Left ventricle myocardium superior (tissue), 1 donor: ENCODE measurements around the gene GPBP1. TPM values are rescaled to one million over a fixed set of nuclear protein-coding genes. Genes with fewer than 3 reads are reported as not detected.
"Not testable (repeated sequence)": the region's sequence is repeated elsewhere in the genome, so short reads cannot be mapped to it uniquely, and the experiment has no call there.

ENCODE experiments used
- ATAC-seq: fragments of 200-7000 bp; cut with Tn5 transposase; one replicate; pipeline ENCODE4 v1.9.1; 2020; ENCODE audit warnings: mild to moderate bottlenecking, moderate library complexity
- DNase-seq: peaks from one replicate; pipeline ENCODE4 v3.0.0-alpha.2; 2020
- intact Hi-C: fragments of 100-400 bp; cut with micrococcal nuclease; formaldehyde crosslinking; loops from one replicate; pipeline ENCODE4 v1.11.0; 2022
- long read RNA-seq: library from polyadenylated mRNA; unstranded; transcript quantifications from one replicate; pipeline ENCODE4 v2.0.0, GENCODE V29; 2021
- total RNA-seq: library from RNA; stranded (reverse); fragmentation: NEBNext Ultra II Directional; extraction: Animal tissue kit (Norgen Biotek cat#: 25700); gene quantifications from one replicate; pipeline ENCODE4 v1.2.1, GENCODE V29; 2021
- donor health status: DM: no; HTN: yes; CAD: no; lungs with severe emphysema.

The GPBP1 gene
- total RNA-seq = 60.2 TPM
- long read RNA-seq, full-length matches to known transcripts = 33 of 83 reads
- long read RNA-seq, partial matches to known transcripts = 11 of 83 reads
- long read RNA-seq, other reads (novel, unspliced or antisense) = 39 of 83 reads

DNA sequence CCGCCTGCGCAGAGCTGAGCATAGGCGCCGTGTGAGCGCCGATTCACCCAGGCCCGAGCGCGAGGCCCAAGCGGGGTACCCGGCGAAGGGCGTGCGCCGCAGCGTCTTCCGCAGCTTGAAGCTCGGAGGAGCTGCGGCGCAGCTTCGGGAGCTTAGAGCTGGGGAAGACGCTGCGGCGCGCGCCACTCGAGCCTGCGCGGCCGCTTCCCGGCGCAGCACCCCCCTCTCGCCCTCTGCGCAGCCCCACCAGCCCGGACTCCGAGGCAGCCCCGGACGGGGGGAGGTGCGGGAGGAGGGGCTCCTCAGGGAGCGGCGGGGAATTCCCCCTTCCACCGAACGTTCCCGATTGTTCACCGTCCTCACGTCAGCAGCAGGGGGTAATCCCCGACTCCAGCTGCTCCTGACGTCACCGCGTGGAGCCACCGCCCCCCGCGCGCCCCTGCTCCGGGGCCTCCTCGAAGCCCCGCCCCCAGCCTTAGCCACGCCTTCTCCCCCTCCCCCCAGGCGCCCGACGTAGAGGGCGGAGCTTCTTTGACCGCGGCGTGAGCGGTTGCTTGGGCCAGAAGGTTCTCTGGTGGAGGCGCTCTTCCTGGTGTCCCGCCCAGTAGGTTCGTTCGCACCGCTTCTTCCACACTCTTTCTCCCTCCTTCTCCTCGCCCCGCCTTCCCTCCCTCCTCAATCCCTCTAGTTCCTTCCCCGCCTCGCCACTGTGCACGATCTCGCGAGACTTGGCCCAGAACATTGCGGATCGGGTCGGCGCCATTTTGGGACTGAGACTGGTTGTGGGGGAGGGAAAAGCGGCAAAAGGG, at the start of gene GPBP1:
Gene GPBP1 (plus strand): TSS at position 741 of the 809 bp plus-strand sequence. CDS start 40,072 bp downstream, outside the sequence.
- intact Hi-C loops = loop anchor here (10.0 kb wide), 1 partner anchor 51 kb away; no protein-coding TSS in a partner anchor
- DNase-seq = peak; percentile 98
- peak; percentile 93 for ATAC-seq

- DNase-seq = no peak
- intact Hi-C loops = no loop called here
- ATAC-seq = no peak
Measured at GRCh38 chr5:57128325-57128724, 45.5 kb upstream of the GPBP1 start.

- ATAC-seq (no peak), DNase-seq (no peak)
- intact Hi-C loops = loop anchor here (10.0 kb wide), 1 partner anchor 91 kb away; no protein-coding TSS in a partner anchor
Measured at GRCh38 chr5:57133574-57133973, 40.3 kb upstream of the GPBP1 start.

GRCh38 chr5:57137401-57137800, 36.5 kb upstream of the GPBP1 start:
- DNase-seq (no peak), ATAC-seq (no peak)
- intact Hi-C loops = loop anchor here (10.0 kb wide), 1 partner anchor 87 kb away; no protein-coding TSS in a partner anchor

DNA sequence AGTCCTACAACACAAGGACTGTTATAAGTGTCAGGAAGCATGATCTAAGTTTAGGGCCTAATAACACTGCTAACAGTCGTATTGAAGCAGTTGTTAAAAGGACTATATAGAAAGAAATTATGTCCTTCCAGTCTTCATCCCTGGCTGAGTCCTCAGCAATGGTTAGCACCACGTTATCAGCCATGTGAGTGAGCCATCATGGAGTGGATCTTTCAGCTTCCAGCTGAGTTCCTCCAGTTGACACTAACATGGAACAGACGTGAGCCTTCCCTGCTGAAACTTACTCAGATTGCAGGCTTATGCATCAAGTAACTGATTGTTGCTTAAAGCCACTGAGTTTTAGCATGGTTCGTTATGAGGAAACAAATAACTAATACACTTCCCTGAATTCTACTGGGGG, 21.5 kb upstream of the GPBP1 start:
- ATAC-seq (no peak), DNase-seq (no peak)
- intact Hi-C loops = no loop called here

DNA sequence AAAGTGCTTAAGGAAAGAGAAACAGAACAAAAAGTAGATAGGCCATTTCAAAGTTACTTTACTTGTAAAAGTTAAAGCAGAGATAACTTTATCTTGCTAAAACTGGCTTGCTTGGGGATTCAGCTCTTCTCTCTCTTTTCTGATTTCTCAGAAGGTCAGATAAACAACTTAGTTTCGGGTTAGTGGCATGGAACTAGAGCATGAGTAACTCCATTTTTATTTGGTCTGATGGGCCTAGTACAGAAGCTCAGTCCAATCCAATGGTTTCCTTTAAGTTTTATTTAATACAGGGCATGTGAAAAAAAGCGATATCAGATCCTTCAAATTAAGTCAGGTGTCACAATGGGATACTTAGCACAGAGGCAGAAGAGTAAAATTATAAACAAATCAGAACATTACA, 18.8 kb upstream of the GPBP1 start:
- DNase-seq (no peak), ATAC-seq (no peak)
- intact Hi-C loops = no loop called here

DNA sequence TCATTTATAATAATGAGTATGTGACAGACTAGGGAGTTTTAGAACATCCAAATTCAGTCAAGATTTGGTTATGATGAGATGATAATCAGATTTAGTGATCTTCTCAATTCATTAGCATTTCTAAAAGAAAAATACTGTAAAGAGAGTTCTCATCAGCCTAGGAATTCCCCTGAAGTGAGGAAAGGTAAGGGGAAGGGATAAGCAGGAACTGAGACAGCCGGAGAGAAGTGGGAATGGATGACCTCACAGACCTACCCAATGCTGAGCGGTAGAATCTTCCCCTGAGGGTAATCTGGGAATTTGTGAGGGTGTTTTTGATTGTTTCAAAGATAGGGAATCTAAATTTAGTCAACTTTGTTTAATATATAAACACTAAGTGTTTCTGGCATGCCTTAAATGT, 16.7 kb upstream of the GPBP1 start:
- ATAC-seq = no peak
- DNase-seq = no peak
- intact Hi-C loops = no loop called here

DNA sequence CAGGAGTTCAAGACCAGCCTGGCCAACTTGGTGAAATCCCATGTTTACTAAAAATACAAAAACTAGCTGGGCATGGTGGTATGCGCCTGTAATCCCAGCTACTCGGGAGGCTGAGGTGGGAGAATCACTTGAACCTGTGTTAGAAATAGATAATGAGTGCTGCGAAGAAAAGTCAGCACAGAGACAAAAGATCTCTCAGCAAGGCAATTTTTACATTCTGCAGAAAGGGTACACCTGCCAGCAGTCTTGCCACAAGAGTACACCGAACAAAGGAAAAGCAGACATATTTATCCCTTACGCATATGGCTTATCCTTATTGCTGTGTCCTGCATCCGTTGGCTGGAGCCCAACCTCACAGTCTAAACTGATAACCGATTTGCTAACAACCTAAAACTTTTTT, 16.2 kb upstream of the GPBP1 start:
- intact Hi-C loops = no loop called here
- no peak for ATAC-seq
- no peak for DNase-seq

DNA sequence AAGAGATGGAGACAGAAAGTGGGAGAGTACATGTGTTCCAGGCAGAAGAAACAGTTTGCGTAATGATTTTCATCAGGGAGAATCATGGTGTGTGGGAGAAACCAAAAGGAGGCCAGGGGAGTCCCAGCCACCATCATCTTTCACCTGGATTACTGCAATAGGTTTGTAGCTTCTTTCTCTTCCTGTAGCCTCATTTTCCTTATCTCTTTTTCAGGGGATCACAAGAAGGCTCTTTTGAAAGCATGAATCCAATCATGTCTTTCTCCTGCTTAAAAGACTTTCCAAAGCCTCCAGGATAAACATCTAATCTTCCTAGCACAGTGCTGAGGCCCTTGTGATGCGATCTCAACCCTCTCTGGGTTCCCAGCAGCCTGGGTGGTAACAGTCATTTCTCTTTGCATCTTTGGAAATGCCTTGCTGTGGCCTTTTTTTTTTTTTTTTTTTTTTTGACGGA, 10.3 kb upstream of the GPBP1 start:
- intact Hi-C loops = no loop called here
- ATAC-seq = no peak
- no peak for DNase-seq

GRCh38 chr5:57164124-57164523, 9.7 kb upstream of the GPBP1 start:
- intact Hi-C loops = no loop called here
- no peak for DNase-seq
- ATAC-seq = no peak

- DNase-seq, intact Hi-C loops, ATAC-seq: not testable (repeated sequence)
Measured at GRCh38 chr5:57165171-57165570, 8.7 kb upstream of the GPBP1 start.

DNA sequence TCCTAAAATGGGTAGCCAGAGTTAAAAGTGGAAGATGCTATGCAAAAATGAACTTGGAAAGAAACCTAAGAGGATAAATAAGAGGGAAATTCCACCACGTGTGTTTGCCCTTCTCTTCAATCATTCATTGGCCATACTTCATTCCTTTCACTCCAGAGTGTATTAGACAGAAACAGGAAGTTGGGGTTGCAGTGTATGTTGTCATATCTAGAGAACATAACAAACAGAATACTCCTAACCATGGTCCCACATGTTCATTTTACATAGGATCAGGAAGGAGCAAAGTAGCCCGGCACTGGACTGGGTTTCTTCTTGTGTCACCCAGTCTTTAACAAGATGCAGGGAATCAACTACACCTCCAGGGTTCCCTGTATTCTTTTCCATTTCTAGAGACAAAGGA, 7.6 kb upstream of the GPBP1 start:
- no peak for DNase-seq
- no peak for ATAC-seq
- intact Hi-C loops = no loop called here

- intact Hi-C loops = no loop called here
- ATAC-seq = no peak
- no peak for DNase-seq
Measured at GRCh38 chr5:57167201-57167600, 6.7 kb upstream of the GPBP1 start.

DNA sequence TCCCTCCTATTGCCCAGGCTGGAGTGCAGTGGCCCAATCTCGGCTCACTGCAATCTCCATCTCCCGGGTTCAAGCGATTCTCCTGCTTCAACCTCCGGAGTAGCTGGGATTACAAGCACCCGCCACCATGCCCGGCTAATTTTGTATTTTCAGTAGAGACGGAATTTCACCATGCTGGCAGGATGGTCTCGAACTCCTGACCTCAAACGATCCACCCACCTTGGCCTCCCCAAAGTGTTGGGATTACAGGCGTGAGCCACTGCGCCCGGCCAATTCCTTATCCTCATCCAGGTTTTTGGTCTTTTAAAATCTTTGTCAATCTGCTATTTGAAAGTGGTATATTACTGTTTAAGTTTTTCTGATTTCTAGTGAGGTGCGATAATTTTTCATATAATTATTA, 3.7 kb upstream of the GPBP1 start:
- intact Hi-C loops = loop anchor here (10.0 kb wide), 1 partner anchor 55 kb away; no protein-coding TSS in a partner anchor
- ATAC-seq, DNase-seq: not testable (repeated sequence)

GRCh38 chr5:57171816-57172465, 1.9 kb upstream of the GPBP1 start:
- DNase-seq = no peak
- intact Hi-C loops = loop anchor here (10.0 kb wide), 1 partner anchor 53 kb away; no protein-coding TSS in a partner anchor
- ATAC-seq = no peak

DNA sequence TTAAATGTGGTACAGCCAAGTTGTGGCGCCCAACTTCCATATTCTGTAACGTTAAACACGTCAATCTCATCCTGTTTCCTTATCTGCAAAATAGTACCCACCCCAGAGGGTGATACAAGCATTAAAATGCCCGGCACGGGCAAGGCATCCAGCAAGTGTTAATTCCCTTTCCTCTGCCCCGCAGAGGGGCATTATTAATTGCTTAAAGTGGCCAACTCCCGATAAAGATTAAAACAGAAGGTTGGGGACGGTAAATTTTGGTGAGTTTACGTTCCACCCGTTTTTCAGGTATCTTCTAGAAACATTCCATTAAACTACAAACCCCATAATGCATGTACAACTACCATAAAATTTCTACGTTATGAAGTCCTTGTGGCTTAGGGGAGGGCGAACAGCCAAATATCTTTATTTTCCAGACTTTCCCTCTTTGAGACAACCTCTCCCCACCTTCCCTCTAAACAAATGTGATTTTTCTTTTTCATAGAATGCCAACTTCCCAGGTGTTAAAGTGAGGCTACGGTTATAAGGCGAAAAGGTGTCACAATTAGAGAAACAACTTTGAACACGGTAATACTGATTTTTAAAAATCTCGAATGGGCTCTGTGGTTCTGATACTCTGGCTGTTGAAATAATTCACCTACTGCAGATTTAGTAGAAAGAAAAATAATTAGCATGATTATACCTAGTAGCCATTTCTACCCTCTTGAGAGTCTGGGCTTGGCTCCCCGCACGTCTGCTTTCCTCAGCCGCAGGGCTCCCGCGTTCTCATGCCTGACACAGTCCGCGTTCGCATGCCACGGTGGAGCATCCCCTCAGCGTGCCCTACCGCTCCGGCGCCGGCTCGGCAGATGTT, 1.2 kb upstream of the GPBP1 start:
- ATAC-seq = no peak
- no peak for DNase-seq
- intact Hi-C loops = loop anchor here (10.0 kb wide), 1 partner anchor 52 kb away; no protein-coding TSS in a partner anchor

GRCh38 chr5:57174128-57174889, 450 bp downstream of the GPBP1 start:
- ATAC-seq (peak; percentile 9), DNase-seq (no peak)
- intact Hi-C loops = loop anchor here (10.0 kb wide), 1 partner anchor 50 kb away; no protein-coding TSS in a partner anchor

- intact Hi-C loops = loop anchor here (10.0 kb wide), 1 partner anchor 50 kb away; no protein-coding TSS in a partner anchor
- DNase-seq (no peak), ATAC-seq (no peak)
Measured at GRCh38 chr5:57174890-57175510, 1.1 kb downstream of the GPBP1 start.
